Measurements from ENCODE around the gene RNGTT. TPM values are rescaled to one million over a fixed set of nuclear protein-coding genes. Genes with fewer than 3 reads are reported as not detected.
A peak's percentile ranks its signal among the peaks of the same experiment; 100 is the strongest.

The RNGTT gene
- total RNA-seq (10 to 100 TPM; 24.9 to 34.4 TPM), polyA plus RNA-seq (ENCODE audit: insufficient read length in 2 of 2) (10 to 100 TPM; 13.1 to 16.8 TPM)
- long read RNA-seq, donor 1, full-length matches to known transcripts: 2 of 2 reads
- long read RNA-seq, donor 1, partial matches to known transcripts: 0 of 2 reads
- long read RNA-seq, donor 1, other reads (novel, unspliced or antisense): 0 of 2 reads
- long read RNA-seq, donor 2, full-length matches to known transcripts: 1 of 1 reads
- long read RNA-seq, donor 2, partial matches to known transcripts: 0 of 1 reads
- long read RNA-seq, donor 2, other reads (novel, unspliced or antisense): 0 of 1 reads
- long read RNA-seq, donor 3, full-length matches to known transcripts: 1 of 1 reads
- long read RNA-seq, donor 3, partial matches to known transcripts: 0 of 1 reads
- long read RNA-seq, donor 3, other reads (novel, unspliced or antisense): 0 of 1 reads
- long read RNA-seq, donor 4, full-length matches to known transcripts: 3 of 3 reads
- long read RNA-seq, donor 4, partial matches to known transcripts: 0 of 3 reads
- long read RNA-seq, donor 4, other reads (novel, unspliced or antisense): 0 of 3 reads

GRCh38 chr6:88963139-88964090, at the start of gene RNGTT:
TSS of gene RNGTT (minus strand) at chr6:88963618. CDS start at chr6:88963409, 209 bp downstream.
- peak within 1 kb of the TSS; percentile 81 for H3K4me3 ChIP-seq (ENCODE audit: low read depth, low read length)
- peaks cover 11% of the 10 kb centered on the region for H3K4me1 ChIP-seq (ENCODE audit: control insufficient read depth, insufficient read depth, low read length)
- H3K27ac ChIP-seq (ENCODE audit: low read depth, low read length): peak within 1 kb of the TSS; percentile 95
- no peaks in the 10 kb centered on the region for H3K36me3 ChIP-seq (ENCODE audit: control insufficient read depth, insufficient read depth, low read length)
- 0% methylated on average over 74 of the region's 74 CpGs for WGBS (ENCODE audit: insufficient coverage)
- DNase-seq (ENCODE audit: low read depth in 4 of 6, low spot score in 6 of 6): peak; percentile 89 to 99 (median 98)
- H3K27me3 ChIP-seq (ENCODE audit: control insufficient read depth, insufficient read depth, low read length): no peaks in the 10 kb centered on the region
- no peaks in the 10 kb centered on the region for H3K9me3 ChIP-seq (ENCODE audit: control insufficient read depth, insufficient read depth, low read length)

GRCh38 chr6:89011436-89011835, 48.0 kb upstream of the RNGTT start:
- Histone ChIP-seq H3K4me1 (ENCODE audit: control insufficient read depth, insufficient read depth, low read length) (peaks cover 11% of the 10 kb centered on the region), H3K27me3 (ENCODE audit: control insufficient read depth, insufficient read depth, low read length) (no peaks in the 10 kb centered on the region), H3K27ac (ENCODE audit: low read depth, low read length) (no peak overlapping the region), H3K4me3 (ENCODE audit: low read depth, low read length) (no peak overlapping the region), H3K36me3 (ENCODE audit: control insufficient read depth, insufficient read depth, low read length) (no peaks in the 10 kb centered on the region), H3K9me3 (ENCODE audit: control insufficient read depth, insufficient read depth, low read length) (no peaks in the 10 kb centered on the region)
- no CpG with 5 or more reads among the region's 2 CpGs for WGBS (ENCODE audit: insufficient coverage)
- no peak for DNase-seq (ENCODE audit: low read depth in 4 of 6, low spot score in 6 of 6)

- no CpG with 5 or more reads among the region's 2 CpGs for WGBS (ENCODE audit: insufficient coverage)
- no peaks in the 10 kb centered on the region for H3K36me3 ChIP-seq (ENCODE audit: control insufficient read depth, insufficient read depth, low read length)
- H3K9me3 ChIP-seq (ENCODE audit: control insufficient read depth, insufficient read depth, low read length): no peaks in the 10 kb centered on the region
- H3K4me1 ChIP-seq (ENCODE audit: control insufficient read depth, insufficient read depth, low read length): peaks cover 11% of the 10 kb centered on the region
- no peak overlapping the region for H3K27ac ChIP-seq (ENCODE audit: low read depth, low read length)
- H3K27me3 ChIP-seq (ENCODE audit: control insufficient read depth, insufficient read depth, low read length): no peaks in the 10 kb centered on the region
- no peak overlapping the region for H3K4me3 ChIP-seq (ENCODE audit: low read depth, low read length)
- no peak for DNase-seq (ENCODE audit: low read depth in 4 of 6, low spot score in 6 of 6)
These were observed 47.4 kb upstream of the RNGTT start for GRCh38 chr6:89010825-89011224.

GRCh38 chr6:89009624-89010059, 46.2 kb upstream of the RNGTT start:
- Histone ChIP-seq H3K9me3 (ENCODE audit: control insufficient read depth, insufficient read depth, low read length) (no peaks in the 10 kb centered on the region), H3K36me3 (ENCODE audit: control insufficient read depth, insufficient read depth, low read length) (no peaks in the 10 kb centered on the region), H3K4me3 (ENCODE audit: low read depth, low read length) (no peak overlapping the region), H3K27ac (ENCODE audit: low read depth, low read length) (no peak overlapping the region), H3K4me1 (ENCODE audit: control insufficient read depth, insufficient read depth, low read length) (peaks cover 11% of the 10 kb centered on the region), H3K27me3 (ENCODE audit: control insufficient read depth, insufficient read depth, low read length) (no peaks in the 10 kb centered on the region)
- no peak for DNase-seq (ENCODE audit: low read depth in 4 of 6, low spot score in 6 of 6)
- WGBS (ENCODE audit: insufficient coverage): 100% methylated on average over 4 of the region's 5 CpGs

GRCh38 chr6:89008815-89009374, 45.5 kb upstream of the RNGTT start:
- Histone ChIP-seq H3K9me3 (ENCODE audit: control insufficient read depth, insufficient read depth, low read length) (no peaks in the 10 kb centered on the region), H3K4me3 (ENCODE audit: low read depth, low read length) (no peak overlapping the region), H3K27ac (ENCODE audit: low read depth, low read length) (no peak overlapping the region), H3K4me1 (ENCODE audit: control insufficient read depth, insufficient read depth, low read length) (peaks cover 11% of the 10 kb centered on the region), H3K27me3 (ENCODE audit: control insufficient read depth, insufficient read depth, low read length) (no peaks in the 10 kb centered on the region), H3K36me3 (ENCODE audit: control insufficient read depth, insufficient read depth, low read length) (no peaks in the 10 kb centered on the region)
- WGBS (ENCODE audit: insufficient coverage): no CpG with 5 or more reads among the region's 5 CpGs
- no peak for DNase-seq (ENCODE audit: low read depth in 4 of 6, low spot score in 6 of 6)

GRCh38 chr6:89008001-89008814, 44.8 kb upstream of the RNGTT start:
- DNase-seq (ENCODE audit: low read depth in 4 of 6, low spot score in 6 of 6): peak in 1 of 6 donors; percentile 8
- Histone ChIP-seq H3K9me3 (ENCODE audit: control insufficient read depth, insufficient read depth, low read length) (no peaks in the 10 kb centered on the region), H3K27ac (ENCODE audit: low read depth, low read length) (no peak overlapping the region), H3K4me3 (ENCODE audit: low read depth, low read length) (no peak overlapping the region), H3K4me1 (ENCODE audit: control insufficient read depth, insufficient read depth, low read length) (peaks cover 11% of the 10 kb centered on the region), H3K27me3 (ENCODE audit: control insufficient read depth, insufficient read depth, low read length) (no peaks in the 10 kb centered on the region), H3K36me3 (ENCODE audit: control insufficient read depth, insufficient read depth, low read length) (no peaks in the 10 kb centered on the region)
- WGBS (ENCODE audit: insufficient coverage): 42% methylated on average over 6 of the region's 8 CpGs

GRCh38 chr6:89007209-89008000, 44.0 kb upstream of the RNGTT start:
- Histone ChIP-seq H3K4me1 (ENCODE audit: control insufficient read depth, insufficient read depth, low read length) (peaks cover 11% of the 10 kb centered on the region), H3K9me3 (ENCODE audit: control insufficient read depth, insufficient read depth, low read length) (no peaks in the 10 kb centered on the region), H3K27me3 (ENCODE audit: control insufficient read depth, insufficient read depth, low read length) (no peaks in the 10 kb centered on the region), H3K27ac (ENCODE audit: low read depth, low read length) (no peak overlapping the region), H3K4me3 (ENCODE audit: low read depth, low read length) (no peak overlapping the region), H3K36me3 (ENCODE audit: control insufficient read depth, insufficient read depth, low read length) (no peaks in the 10 kb centered on the region)
- WGBS (ENCODE audit: insufficient coverage): 61% methylated on average over 8 of the region's 15 CpGs
- DNase-seq (ENCODE audit: low read depth in 4 of 6, low spot score in 6 of 6): peak in 1 of 6 donors; percentile 7

- no peak overlapping the region for H3K27ac ChIP-seq (ENCODE audit: low read depth, low read length)
- no peak for DNase-seq (ENCODE audit: low read depth in 4 of 6, low spot score in 6 of 6)
- H3K27me3 ChIP-seq (ENCODE audit: control insufficient read depth, insufficient read depth, low read length): no peaks in the 10 kb centered on the region
- H3K4me3 ChIP-seq (ENCODE audit: low read depth, low read length): no peak overlapping the region
- no peaks in the 10 kb centered on the region for H3K36me3 ChIP-seq (ENCODE audit: control insufficient read depth, insufficient read depth, low read length)
- peaks cover 5% of the 10 kb centered on the region for H3K4me1 ChIP-seq (ENCODE audit: control insufficient read depth, insufficient read depth, low read length)
- 83% methylated on average over 3 of the region's 4 CpGs for WGBS (ENCODE audit: insufficient coverage)
- no peaks in the 10 kb centered on the region for H3K9me3 ChIP-seq (ENCODE audit: control insufficient read depth, insufficient read depth, low read length)
These were observed 39.1 kb upstream of the RNGTT start for GRCh38 chr6:89002523-89002922.
